Fibroblast of lung (primary cell): ENCODE measurements around the gene C19orf38.

ENCODE experiments used
- EZH2 ChIP-seq: IDR thresholded peaks from 2 replicates; pipeline ENCODE4 v1.5.1; 2012; ENCODE audit warnings: low read length, control low read depth, mild to moderate bottlenecking; ENCODE audit errors: missing control alignments
- TF ChIP-seq, protein P1 (sequence below), 2 donors: IDR thresholded peaks in 1 of 2; conservative IDR thresholded peaks in 1 of 2; 1 replicate in 1 of 2; 2 replicates in 1 of 2; pipeline ENCODE4 v1.5.1; 2011 to 2012; ENCODE audit warnings: low read length in 2 of 2, control low read depth in 1 of 2, inconsistent platforms in 1 of 2, low read depth in 1 of 2, mild to moderate bottlenecking in 1 of 2

DNA sequence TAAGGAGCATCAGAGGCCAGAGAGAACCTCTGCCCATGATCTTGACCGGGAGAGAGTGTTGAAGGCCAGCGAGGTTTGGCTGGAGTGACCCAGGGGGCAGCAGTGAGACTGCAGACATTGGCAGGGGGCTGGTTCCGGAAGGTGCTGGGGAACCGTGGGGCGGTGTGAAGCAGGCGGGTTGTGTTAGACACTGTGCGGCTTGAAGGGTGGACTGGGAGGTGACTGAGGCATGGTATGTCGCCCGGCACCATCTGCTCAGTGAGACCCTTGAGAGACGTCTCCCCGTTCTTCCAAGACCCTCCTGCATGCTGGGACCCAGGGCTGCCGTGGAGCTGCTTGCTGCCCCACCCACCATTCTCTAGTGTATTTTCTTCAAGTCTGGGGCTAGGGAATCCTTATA is 47.7 kb downstream of the C19orf38 start:
- TF ChIP-seq, protein P1, sequence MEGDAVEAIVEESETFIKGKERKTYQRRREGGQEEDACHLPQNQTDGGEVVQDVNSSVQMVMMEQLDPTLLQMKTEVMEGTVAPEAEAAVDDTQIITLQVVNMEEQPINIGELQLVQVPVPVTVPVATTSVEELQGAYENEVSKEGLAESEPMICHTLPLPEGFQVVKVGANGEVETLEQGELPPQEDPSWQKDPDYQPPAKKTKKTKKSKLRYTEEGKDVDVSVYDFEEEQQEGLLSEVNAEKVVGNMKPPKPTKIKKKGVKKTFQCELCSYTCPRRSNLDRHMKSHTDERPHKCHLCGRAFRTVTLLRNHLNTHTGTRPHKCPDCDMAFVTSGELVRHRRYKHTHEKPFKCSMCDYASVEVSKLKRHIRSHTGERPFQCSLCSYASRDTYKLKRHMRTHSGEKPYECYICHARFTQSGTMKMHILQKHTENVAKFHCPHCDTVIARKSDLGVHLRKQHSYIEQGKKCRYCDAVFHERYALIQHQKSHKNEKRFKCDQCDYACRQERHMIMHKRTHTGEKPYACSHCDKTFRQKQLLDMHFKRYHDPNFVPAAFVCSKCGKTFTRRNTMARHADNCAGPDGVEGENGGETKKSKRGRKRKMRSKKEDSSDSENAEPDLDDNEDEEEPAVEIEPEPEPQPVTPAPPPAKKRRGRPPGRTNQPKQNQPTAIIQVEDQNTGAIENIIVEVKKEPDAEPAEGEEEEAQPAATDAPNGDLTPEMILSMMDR (conservative IDR thresholded peaks at IDR 0.05 in 1 of 2, IDR thresholded peaks at IDR 0.05 in 1 of 2; ENCODE audit: low read depth in 1 of 2, low read length in 2 of 2) = no peak
- no peak for TF ChIP-seq EZH2
